Measurements from ENCODE around the gene PRR23B.
"Not testable (repeated sequence)": the region's sequence is repeated elsewhere in the genome, so short reads cannot be mapped to it uniquely, and the experiment has no call there.

Gene PRR23B

GRCh38 chr3:139020868-139021234, at the start of gene PRR23B:
Gene PRR23B, minus strand, starts transcription at chr3:139020926. Its CDS starts 265 bp downstream, at chr3:139020661.
- DNase-seq, result no peak

GRCh38 chr3:139062918-139063317, 42.2 kb upstream of the PRR23B start:
- DNase-seq, result no peak

GRCh38 chr3:139052802-139053600, 32.3 kb upstream of the PRR23B start:
- DNase-seq, result no peak

- DNase-seq, result no peak
Observed at GRCh38 chr3:139044366-139045210, 23.9 kb upstream of the PRR23B start, which contains the start of gene PRR23C. Gene PRR23C, minus strand, starts transcription at chr3:139044892. Its CDS starts 272 bp downstream, at chr3:139044620.

- no peak for DNase-seq
Observed at GRCh38 chr3:139043554-139044365, 23.0 kb upstream of the PRR23B start.

DNA sequence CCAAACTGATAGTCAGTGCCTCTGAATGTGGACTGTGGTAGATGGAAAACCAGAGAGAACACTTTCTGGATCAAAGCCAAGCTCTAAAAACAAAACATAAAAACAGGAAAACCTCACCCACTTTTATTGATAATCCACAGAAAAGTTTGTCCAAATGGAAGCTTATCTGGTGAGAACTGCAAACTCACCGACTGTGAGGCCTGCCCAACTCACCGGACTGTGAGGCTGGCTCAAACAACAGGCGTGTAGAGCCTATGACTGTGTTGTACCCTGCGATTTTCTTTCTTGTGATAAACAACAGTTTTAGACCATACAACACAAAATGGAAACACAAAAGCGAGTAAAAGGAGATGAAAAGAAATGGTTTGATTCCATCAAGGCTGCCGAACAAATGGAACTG, 16.8 kb upstream of the PRR23B start:
- no peak for DNase-seq

DNA sequence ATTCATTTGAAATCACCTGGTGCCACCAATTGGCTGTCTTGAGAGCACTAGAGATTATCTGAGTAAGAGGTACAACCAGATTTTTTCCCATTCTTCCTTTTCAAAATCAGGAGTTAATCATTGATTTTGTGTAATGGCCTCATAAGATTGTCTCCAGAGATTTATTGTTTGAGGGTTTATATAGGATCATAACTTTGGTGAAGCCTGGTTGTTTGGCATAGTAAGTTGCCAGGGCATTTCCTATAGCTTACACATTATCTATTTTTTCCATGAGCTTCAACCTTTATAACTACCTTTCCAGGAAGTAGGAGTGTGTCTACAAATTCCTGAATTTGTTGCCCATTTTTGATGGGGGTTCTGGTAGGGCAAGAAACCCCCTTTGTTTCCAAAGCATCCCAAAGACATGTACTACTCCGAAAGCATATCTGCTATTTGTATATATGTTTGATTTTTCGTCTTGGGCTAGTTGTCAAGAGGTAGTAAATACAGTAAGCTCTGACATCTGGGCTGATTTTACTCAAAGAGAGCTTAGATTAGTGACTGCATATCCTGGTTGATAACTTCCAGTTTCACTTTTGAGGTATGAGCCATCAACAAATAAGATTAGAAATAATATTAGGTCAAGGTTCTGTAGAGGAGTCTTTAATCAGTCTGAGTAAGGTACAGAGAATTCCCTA, 11.7 kb upstream of the PRR23B start:
- DNase-seq, result no peak

DNA sequence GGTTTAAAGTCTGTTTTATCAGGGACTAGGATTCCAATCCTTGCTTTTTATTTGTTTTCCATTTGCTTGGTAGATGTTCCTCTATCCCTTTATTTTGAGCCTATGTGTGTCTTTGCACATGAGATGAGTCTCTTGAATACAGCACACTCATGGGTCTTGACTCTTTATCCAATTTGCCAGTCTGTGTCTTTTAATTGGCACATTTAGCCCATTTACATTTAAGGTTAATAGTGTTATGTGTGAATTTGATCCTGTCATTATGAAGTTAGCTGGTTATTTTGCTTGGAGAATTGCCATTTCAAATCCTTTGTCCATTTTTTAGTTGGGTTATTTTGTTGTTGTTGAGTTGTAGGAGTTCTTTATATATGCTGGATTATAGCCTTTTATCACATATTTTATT, 9.8 kb upstream of the PRR23B start:
- not testable (repeated sequence) for DNase-seq

DNA sequence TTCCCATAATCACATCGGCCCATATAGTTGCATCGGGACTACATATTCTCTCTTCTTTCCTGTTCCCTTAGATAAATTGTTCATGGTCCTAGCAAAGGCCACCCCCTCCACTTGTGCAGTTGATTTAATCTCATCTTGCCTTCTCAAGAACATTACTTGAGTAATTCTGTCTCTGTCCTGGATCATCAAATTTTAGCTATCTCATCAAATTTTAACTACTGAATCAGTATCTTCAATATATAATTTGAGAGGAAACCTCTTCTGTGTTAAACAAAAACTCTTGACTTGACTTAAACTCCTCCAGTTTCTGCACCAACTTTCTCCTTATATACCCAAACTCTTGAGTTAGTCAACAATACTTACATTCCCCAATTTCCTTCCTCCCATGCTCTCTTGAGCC, 4.2 kb upstream of the PRR23B start:
- DNase-seq, result no peak

- DNase-seq, result no peak
Observed at GRCh38 chr3:139020036-139020867, 474 bp downstream of the PRR23B start.

DNA sequence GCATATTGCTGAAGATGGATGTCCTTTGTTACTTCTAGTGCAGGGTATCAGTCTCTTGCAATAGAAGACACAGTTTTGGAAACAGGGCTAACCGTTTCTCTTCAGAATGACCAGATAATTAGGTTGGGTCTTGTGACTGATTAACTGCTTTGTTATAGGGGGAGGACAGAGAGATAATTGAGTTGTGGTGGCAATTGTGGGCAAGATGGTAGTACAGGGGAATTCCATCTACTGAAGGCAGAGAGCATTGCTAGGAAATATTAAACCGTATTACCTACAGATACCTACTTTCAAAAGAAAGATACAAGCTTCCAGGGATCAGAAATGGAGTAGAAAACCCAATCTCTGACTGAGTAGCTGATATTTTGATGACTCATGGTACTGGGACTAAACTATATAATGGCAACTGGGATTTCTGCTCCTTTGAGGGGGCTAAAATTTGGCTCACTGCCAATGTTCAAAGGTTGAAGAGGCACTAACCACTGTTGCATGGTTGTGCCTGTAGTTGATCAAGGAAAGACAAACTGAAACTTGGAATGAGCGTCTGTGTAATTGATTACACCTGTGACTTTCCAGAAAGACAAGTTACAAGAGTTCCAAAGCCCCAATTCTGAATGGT, 4.2 kb downstream of the PRR23B start:
- DNase-seq, result no peak

DNA sequence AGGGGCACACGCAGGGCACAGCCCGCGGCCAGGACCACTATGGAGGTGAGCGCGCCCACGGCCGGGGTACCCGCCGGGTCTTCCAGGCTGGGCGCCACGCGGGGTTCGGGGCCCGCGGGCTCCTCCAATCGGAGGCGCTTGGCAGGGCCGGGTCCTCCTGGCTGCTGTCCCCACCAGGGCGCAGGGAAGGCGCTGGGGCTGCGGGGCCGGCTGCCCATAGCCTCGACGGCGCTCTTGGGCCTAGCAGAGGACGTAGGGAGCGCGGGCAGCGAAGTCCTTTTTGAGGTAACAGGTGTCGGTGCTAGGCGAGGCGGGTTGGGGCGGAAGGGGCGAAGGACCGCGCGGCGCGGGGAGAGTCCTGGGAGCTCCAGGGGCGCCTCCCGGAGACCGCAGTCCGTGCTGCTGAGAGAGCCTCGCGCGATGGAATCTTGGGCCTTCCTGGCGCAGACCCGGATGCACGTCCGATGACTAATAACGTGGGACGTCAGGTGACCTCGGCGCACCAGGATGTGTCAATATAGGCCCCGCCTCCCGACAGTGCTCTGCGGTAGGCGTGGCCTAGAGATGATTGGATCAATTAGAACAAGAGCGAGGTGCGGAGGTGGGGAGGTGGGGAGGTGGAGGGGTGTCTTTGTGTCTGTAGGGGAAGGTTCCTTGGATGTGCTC, 14.5 kb downstream of the PRR23B start, which contains the start of gene PRR23A:
PRR23A (minus strand) TSS at position 218 of the 666 bp plus-strand sequence; CDS start at position 218, 0 bp downstream.
- DNase-seq, result no peak

DNA sequence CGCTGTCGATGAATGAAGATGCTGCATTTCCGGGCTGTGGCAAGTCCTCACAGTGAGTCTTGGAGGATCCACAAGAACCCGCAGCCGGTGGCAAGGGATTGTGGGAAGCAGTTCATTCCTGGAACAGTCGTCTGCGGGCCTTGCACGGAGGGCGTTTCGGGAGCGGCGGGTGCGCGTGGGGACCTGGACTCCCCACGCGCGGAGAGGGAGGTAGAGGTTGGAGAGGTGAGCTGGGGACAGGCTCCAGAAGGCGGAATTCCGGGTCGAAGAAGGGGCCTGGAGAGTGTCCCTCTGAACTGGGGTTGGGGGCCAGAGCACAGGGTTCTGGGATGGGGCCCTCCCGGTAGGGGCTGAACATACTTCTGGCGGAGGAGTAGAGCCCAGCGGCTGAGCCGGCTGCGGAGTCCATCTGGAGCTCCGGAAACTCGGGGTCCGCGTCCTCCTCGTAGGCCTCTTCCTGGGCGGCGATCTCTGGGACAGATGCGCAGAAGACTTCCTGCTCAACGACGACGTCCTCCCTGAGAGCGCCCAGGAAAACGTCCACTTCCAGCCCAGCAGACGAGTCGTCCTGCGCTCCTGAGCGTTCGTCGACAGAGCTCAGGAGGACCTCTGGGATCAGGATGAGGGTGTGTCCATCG, 15.3 kb downstream of the PRR23B start:
- no peak for DNase-seq

- no peak for DNase-seq
Observed at GRCh38 chr3:138995706-138996105, 25.0 kb downstream of the PRR23B start.

DNA sequence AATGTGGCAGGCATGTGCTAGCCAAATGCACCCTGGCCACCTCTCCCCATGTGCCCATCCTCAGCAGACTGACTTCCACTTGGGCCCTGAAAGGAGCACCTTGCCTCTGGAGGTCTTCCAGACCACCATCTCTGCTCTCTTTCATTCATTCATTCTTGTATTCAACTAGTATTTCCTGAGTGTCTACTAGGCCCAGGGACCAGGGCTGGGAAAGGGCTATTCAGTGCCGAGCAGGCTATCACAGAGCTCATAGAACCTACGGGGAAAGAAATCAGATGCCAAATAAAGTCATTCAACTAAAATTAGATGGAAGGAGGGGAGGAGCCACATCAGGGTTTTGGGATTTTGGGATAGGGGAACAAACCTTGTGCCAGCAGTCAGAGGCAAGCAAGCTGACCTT, 33.5 kb downstream of the PRR23B start:
- DNase-seq, result no peak

DNA sequence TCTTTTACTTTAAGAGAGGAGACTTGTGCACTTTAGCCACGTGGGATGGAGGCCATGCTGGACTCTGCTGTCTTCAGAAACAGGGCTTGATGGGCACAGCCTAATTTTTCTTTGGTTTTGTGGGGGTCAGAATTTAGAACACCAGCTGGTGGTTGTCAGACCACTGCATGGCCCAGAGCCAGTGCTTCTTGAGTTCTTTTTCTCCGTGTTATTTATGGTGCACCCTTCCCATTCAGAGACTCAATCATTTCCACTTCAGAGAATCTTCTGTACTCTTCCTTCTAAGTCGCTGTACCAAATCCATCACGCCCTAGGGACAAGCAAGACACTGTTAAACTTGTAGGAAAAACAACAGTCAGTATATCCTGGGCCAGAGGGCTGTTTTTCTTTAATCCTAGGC, 34.8 kb downstream of the PRR23B start:
- DNase-seq, result no peak

DNA sequence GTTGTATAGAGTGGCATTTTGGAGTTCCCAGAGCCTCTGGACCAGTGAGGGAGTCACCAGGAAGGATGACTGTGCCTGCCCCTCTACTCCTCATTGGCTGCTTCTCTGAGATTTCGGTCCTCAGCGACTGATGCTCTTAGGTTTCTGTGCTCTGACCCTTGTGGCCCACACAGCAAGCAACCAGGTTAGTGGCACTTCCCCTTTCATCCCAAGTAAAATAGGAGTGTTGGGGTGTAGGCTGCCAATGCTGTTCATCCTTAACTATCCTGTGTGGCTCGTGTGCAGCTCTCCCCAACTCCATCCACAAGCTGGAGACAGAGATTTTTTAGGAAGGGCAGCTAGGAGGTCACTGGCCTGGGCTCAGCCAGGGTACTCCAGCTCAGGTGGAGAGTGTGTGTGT, 35.9 kb downstream of the PRR23B start:
- DNase-seq, result no peak

DNA sequence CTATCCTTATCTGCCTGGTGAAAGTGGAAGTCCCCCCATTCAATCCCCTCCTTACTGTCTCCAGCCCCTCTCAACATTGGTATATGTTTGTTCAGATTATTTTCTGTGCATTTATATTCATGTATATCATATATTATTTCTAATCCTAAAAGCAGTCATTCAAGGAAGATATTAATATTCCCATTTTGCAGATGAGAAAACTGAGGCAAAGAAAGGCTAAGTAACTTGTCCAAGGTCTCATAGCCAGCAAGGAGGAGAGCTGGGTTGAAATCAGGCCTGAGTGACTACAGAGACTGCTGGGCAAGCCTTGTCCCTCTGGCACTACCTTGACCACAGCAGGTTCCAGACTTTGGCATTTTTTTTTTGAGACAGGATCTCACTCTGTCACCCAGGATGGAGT, 44.7 kb downstream of the PRR23B start:
- DNase-seq, result no peak

- no peak for DNase-seq
Observed at GRCh38 chr3:138975351-138975750, 45.4 kb downstream of the PRR23B start.

- no peak for DNase-seq
Observed at GRCh38 chr3:138974462-138974861, 46.3 kb downstream of the PRR23B start.
